Measurements from ENCODE around the gene EIF4G3. TPM values are rescaled to one million over a fixed set of nuclear protein-coding genes. Genes with fewer than 3 reads are reported as not detected.

The EIF4G3 gene
- total RNA-seq, 3 donors from 2014 or later (not counting 1 experiment from before 2014, with no cell fraction given): 105 to 107 (median 107) TPM

DNA sequence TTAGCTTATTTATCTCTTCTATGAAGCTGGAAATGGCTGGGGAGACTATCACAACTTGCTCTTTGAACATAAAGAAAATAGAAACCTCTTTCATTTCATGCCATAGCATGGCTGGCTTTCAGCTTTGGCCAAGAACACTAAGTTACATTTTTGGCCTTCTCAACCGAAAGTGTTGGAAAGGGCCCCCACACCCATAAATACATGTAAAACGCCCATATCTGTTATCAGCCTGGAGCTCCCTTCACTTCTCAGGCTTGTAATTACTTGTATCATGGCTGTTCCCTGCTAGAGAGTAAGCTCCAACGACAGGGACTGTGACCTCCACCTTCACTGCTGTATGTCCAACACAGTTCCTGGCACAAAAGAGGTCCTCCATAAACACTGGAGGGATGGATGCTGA is 12.7 kb upstream of the EIF4G3 start:
- Histone ChIP-seq H3K27ac (ENCODE audit: low read length) (no peak overlapping the region), H3K4me3 (ENCODE audit: low read length) (no peak overlapping the region), H3K36me3 (ENCODE audit: control insufficient read depth, insufficient read depth, low read length) (no peaks in the 10 kb centered on the region), H3K9me3 (ENCODE audit: control insufficient read depth, insufficient read depth, low read length) (no peaks in the 10 kb centered on the region), H3K4me1 (ENCODE audit: control insufficient read depth, insufficient read depth, low read length) (peaks cover 16% of the 10 kb centered on the region), H3K27me3 (ENCODE audit: control insufficient read depth, insufficient read depth, low read length) (no peaks in the 10 kb centered on the region)
- DNase-seq (no peak), ATAC-seq (no peak)
- Mint-ChIP-seq H3K36me3 (no peaks in the 10 kb centered on the region), H3K9me3 (no peaks in the 10 kb centered on the region), H3K4me3 (no peak overlapping the region), H3K27ac (peak overlapping the region; percentile 43 to 72), H3K4me1 (peaks cover 28 to 51% of the 10 kb centered on the region in 2 donors), H3K27me3 (ENCODE audit: low read depth in 2 of 2) (no peaks in the 10 kb centered on the region)
- intact Hi-C loops (cut with micrococcal nuclease): no loop called here
- 91% methylated on average over 3 of the region's 3 CpGs for WGBS (ENCODE audit: insufficient coverage)
- TF ChIP-seq, protein P1, sequence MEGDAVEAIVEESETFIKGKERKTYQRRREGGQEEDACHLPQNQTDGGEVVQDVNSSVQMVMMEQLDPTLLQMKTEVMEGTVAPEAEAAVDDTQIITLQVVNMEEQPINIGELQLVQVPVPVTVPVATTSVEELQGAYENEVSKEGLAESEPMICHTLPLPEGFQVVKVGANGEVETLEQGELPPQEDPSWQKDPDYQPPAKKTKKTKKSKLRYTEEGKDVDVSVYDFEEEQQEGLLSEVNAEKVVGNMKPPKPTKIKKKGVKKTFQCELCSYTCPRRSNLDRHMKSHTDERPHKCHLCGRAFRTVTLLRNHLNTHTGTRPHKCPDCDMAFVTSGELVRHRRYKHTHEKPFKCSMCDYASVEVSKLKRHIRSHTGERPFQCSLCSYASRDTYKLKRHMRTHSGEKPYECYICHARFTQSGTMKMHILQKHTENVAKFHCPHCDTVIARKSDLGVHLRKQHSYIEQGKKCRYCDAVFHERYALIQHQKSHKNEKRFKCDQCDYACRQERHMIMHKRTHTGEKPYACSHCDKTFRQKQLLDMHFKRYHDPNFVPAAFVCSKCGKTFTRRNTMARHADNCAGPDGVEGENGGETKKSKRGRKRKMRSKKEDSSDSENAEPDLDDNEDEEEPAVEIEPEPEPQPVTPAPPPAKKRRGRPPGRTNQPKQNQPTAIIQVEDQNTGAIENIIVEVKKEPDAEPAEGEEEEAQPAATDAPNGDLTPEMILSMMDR (IDR thresholded peaks at IDR 0.05): no peak

DNA sequence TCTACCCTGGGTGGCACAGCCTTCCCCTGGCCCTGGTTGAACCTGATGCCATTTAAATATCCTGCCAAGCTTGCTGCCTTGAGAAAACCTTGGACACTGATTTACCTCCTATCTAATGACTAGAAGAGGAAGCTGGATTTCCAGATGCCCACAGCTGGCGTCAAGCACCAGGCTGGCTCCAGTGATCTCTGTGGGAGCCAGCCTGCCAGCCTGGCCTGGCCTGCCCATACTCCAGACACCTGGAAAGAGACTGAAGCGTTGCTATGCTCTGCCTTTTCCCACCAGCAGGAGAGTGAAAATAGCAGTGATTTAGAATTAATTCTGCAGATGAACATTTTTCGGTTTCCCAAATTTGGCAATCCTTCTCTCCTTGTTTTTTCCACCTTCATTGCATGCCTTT is 11.5 kb upstream of the EIF4G3 start:
- Mint-ChIP-seq H3K27me3 (ENCODE audit: low read depth in 2 of 2) (no peaks in the 10 kb centered on the region), H3K36me3 (no peaks in the 10 kb centered on the region), H3K9me3 (no peaks in the 10 kb centered on the region), H3K4me1 (peaks cover 27 to 50% of the 10 kb centered on the region in 2 donors), H3K27ac (peak overlapping the region in 1 of 2 donors; percentile 72), H3K4me3 (no peak overlapping the region)
- no peaks in the 10 kb centered on the region for H3K27me3 ChIP-seq (ENCODE audit: control insufficient read depth, insufficient read depth, low read length)
- DNase-seq (no peak), ATAC-seq (no peak)
- H3K27ac ChIP-seq (ENCODE audit: low read length): no peak overlapping the region
- intact Hi-C loops (cut with micrococcal nuclease): no loop called here
- peaks cover 22% of the 10 kb centered on the region for H3K4me1 ChIP-seq (ENCODE audit: control insufficient read depth, insufficient read depth, low read length)
- 90% methylated on average over 2 of the region's 3 CpGs for WGBS (ENCODE audit: insufficient coverage)
- TF ChIP-seq, protein P1 (IDR thresholded peaks at IDR 0.05): no peak
- H3K36me3 ChIP-seq (ENCODE audit: control insufficient read depth, insufficient read depth, low read length): no peaks in the 10 kb centered on the region
- no peak overlapping the region for H3K4me3 ChIP-seq (ENCODE audit: low read length)
- H3K9me3 ChIP-seq (ENCODE audit: control insufficient read depth, insufficient read depth, low read length): no peaks in the 10 kb centered on the region

DNA sequence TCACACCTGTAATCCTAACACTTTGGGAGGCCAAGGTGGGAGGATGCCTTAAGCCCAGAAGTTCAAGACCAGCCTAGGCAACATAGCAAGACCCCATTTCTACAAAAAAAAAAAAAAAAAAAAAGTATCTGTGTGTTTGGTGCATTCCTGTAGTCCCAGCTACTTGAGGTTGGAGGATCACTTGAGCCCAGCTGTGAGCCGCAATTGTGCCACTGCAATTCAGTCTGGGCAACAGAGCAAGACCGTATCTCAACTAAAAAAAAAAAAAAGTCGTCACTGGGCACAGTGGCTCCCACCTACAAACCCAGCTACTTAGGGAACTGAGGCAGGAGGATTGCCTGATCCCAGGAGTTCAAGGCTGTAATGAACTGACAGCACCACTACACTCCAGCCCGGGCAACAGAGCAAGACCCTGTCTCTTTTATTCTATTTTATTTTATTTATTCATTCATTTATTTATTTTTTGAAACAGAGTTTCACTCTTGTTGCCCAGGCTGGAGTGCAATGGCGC is 8.6 kb upstream of the EIF4G3 start:
- H3K27ac Mint-ChIP-seq: no peak overlapping the region
- no peak overlapping the region for H3K4me3 ChIP-seq (ENCODE audit: low read length)
- intact Hi-C loops (cut with micrococcal nuclease): no loop called here
- WGBS (ENCODE audit: insufficient coverage): 76% methylated on average over 5 of the region's 5 CpGs
- no peaks in the 10 kb centered on the region for H3K36me3 ChIP-seq (ENCODE audit: control insufficient read depth, insufficient read depth, low read length)
- H3K27me3 Mint-ChIP-seq (ENCODE audit: low read depth in 2 of 2): no peaks in the 10 kb centered on the region
- TF ChIP-seq, protein P1 (IDR thresholded peaks at IDR 0.05): no peak
- no peaks in the 10 kb centered on the region for H3K36me3 Mint-ChIP-seq
- H3K9me3 ChIP-seq (ENCODE audit: control insufficient read depth, insufficient read depth, low read length): no peaks in the 10 kb centered on the region
- peaks cover 10 to 26% of the 10 kb centered on the region in 2 donors for H3K4me1 Mint-ChIP-seq
- H3K9me3 Mint-ChIP-seq: no peaks in the 10 kb centered on the region
- ATAC-seq (no peak), DNase-seq (no peak)
- H3K27me3 ChIP-seq (ENCODE audit: control insufficient read depth, insufficient read depth, low read length): no peaks in the 10 kb centered on the region
- no peak overlapping the region for H3K27ac ChIP-seq (ENCODE audit: low read length)
- H3K4me1 ChIP-seq (ENCODE audit: control insufficient read depth, insufficient read depth, low read length): peaks cover 6% of the 10 kb centered on the region
- no peak overlapping the region for H3K4me3 Mint-ChIP-seq

DNA sequence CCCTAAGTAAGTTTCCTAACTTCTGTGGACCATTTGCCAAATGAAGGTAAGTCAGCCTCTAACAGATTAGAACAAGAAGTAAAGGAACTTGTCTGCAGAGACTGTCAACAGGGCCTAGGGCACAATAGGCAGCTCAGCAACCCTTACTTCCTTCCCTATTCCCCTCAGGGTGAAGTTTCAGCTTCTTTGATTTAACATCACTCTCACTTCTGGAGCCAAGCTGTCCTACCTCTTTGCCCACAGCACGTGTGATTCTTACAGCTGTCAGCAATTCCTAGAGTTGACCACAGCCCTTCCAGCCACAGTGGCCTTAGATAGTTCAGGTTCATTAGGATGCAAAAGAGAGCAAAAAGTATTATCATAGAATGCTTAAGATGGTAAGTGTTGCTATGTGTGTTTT is 7.6 kb upstream of the EIF4G3 start:
- Histone ChIP-seq H3K4me3 (ENCODE audit: low read length) (no peak overlapping the region), H3K27me3 (ENCODE audit: control insufficient read depth, insufficient read depth, low read length) (no peaks in the 10 kb centered on the region), H3K9me3 (ENCODE audit: control insufficient read depth, insufficient read depth, low read length) (no peaks in the 10 kb centered on the region), H3K36me3 (ENCODE audit: control insufficient read depth, insufficient read depth, low read length) (no peaks in the 10 kb centered on the region), H3K27ac (ENCODE audit: low read length) (no peak overlapping the region), H3K4me1 (ENCODE audit: control insufficient read depth, insufficient read depth, low read length) (peaks cover 6% of the 10 kb centered on the region)
- Mint-ChIP-seq H3K4me3 (no peak overlapping the region), H3K27me3 (ENCODE audit: low read depth in 2 of 2) (no peaks in the 10 kb centered on the region), H3K36me3 (no peaks in the 10 kb centered on the region), H3K27ac (no peak overlapping the region), H3K9me3 (no peaks in the 10 kb centered on the region), H3K4me1 (peaks cover 0 to 16% of the 10 kb centered on the region in 2 donors)
- ATAC-seq (no peak), DNase-seq (no peak)
- 0% methylated on average over 1 of the region's 1 CpG for WGBS (ENCODE audit: insufficient coverage)
- intact Hi-C loops (cut with micrococcal nuclease): no loop called here
- TF ChIP-seq, protein P1 (IDR thresholded peaks at IDR 0.05): no peak

Data from natural killer cell (primary cell).